HG03108 (cell line): Measurements from ENCODE around the gene MACROH2A1.

Experiments
- ATAC-seq: cut with Tn5 transposase; IDR thresholded peaks from one replicate; pipeline ENCODE4 v1.9.1; 2021; ENCODE audit warnings: moderate library complexity; ENCODE audit not compliant: unreplicated experiment

The MACROH2A1 gene

GRCh38 chr5:135398855-135399793 is at the start of gene MACROH2A1:
Gene MACROH2A1, minus strand, starts transcription at chr5:135399231. Its CDS starts 10,138 bp downstream, at chr5:135389093.
- peak; percentile 82 for ATAC-seq

- no peak for ATAC-seq
Observed at GRCh38 chr5:135448071-135448739, 49.2 kb upstream of the MACROH2A1 start.

GRCh38 chr5:135447298-135447929 is 48.4 kb upstream of the MACROH2A1 start, which contains the start of gene DCANP1:
Gene DCANP1, minus strand, starts transcription at chr5:135447348. Its CDS starts 240 bp downstream, at chr5:135447108.
- ATAC-seq = no peak

- ATAC-seq = no peak
Observed at GRCh38 chr5:135446615-135447014, 47.6 kb upstream of the MACROH2A1 start.

GRCh38 chr5:135446206-135446605 is 47.2 kb upstream of the MACROH2A1 start:
- no peak for ATAC-seq

GRCh38 chr5:135445306-135445985 is 46.4 kb upstream of the MACROH2A1 start:
- no peak for ATAC-seq

GRCh38 chr5:135444881-135445280 is 45.9 kb upstream of the MACROH2A1 start:
- ATAC-seq = no peak

GRCh38 chr5:135444360-135444759 is 45.3 kb upstream of the MACROH2A1 start:
- no peak for ATAC-seq

- ATAC-seq = no peak
Observed at GRCh38 chr5:135443161-135443960, 44.3 kb upstream of the MACROH2A1 start.

- no peak for ATAC-seq
Observed at GRCh38 chr5:135442431-135443160, 43.6 kb upstream of the MACROH2A1 start.

- no peak for ATAC-seq
Observed at GRCh38 chr5:135441919-135442318, 42.9 kb upstream of the MACROH2A1 start.

- ATAC-seq = no peak
Observed at GRCh38 chr5:135441350-135441831, 42.4 kb upstream of the MACROH2A1 start.

- no peak for ATAC-seq
Observed at GRCh38 chr5:135440916-135441315, 41.9 kb upstream of the MACROH2A1 start.

GRCh38 chr5:135439231-135440205 is 40.5 kb upstream of the MACROH2A1 start:
- ATAC-seq = no peak

- no peak for ATAC-seq
Observed at GRCh38 chr5:135438636-135439221, 39.7 kb upstream of the MACROH2A1 start.

- no peak for ATAC-seq
Observed at GRCh38 chr5:135437796-135438560, 38.9 kb upstream of the MACROH2A1 start.

- no peak for ATAC-seq
Observed at GRCh38 chr5:135437422-135437795, 38.4 kb upstream of the MACROH2A1 start.
